ENCODE results near the gene PTGS1.

DNA sequence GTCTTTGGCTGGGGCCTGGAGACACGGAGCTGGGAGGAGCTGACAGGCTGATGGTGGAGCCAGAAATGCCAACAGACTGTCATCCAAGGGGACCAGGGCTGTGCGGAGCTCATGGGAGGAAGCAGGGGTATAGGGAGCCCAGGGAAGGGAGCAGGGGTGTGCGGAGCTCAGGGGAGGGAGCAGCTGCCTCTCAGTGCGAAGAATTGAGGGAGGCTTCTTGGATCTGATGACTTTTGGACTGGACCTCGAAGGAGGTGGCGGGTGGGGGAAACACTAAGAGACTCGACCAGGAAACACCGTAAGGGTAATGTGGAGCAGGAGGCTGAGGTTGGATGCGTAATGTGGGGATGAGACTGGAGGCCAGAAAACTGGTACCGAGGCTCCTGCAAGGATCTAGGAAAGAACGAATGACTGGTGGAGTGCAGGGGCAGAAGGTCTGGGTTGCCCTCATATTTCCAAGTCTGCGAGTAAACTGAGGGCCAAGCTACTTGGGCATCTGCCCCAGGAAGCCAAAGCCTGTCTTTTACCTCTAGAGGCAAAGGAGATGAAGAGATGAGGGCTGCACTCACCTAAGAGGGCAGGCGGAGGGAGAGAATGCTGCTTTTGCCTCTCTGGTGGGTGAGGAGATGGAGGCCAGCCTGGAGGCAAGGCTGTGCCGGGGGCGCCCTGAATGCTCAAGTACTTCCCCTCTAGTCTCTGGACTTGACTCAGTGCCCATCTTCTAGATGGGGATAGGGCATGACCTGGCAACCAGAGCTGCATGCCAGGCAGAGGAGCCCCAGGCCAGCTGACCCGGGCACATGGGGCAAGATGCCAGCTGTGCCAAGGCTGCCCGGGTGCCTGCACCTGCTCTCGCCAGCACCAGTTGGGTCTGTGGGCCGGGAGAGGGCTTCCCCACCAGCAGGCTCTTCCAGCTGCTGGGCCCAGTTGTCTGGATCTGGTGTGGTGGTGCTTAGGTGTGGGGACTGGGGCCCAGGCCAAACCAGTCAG is 2.3 kb downstream of the PTGS1 start:
- TF ChIP-seq CTCF (conservative IDR thresholded peaks at IDR 0.05; ENCODE audit: low read length) = no peak
- no peak for TF ChIP-seq EZH2phosphoT487 (IDR thresholded peaks at IDR 0.05; ENCODE audit: borderline replicate concordance)

All from Loucy (cell line).